Caco-2 (cell line): Measurements from ENCODE around the gene WDFY4. TPM values are rescaled to one million over a fixed set of nuclear protein-coding genes. Genes with fewer than 3 reads are reported as not detected.
A peak's percentile ranks its signal among the peaks of the same experiment; 100 is the strongest.

Experiments
- BruUV-seq: library from RNA; stranded (reverse); fragments of 400-500 nt; replicated peaks from 2 replicates; lab custom pipeline; 2021; lab: Mats Ljungman, UMichigan
- CTCF ChIA-PET: fragments of 300-600 bp; sonication (Branson Sonifier 250); formaldehyde crosslinking; loops from one replicate; lab custom pipeline; 2022; ENCODE audit warnings: antibody characterized with exemption; lab: Charles Lee
- POLR2A ChIA-PET: fragments of 300-600 bp; sonication (Branson Sonifier 250); formaldehyde crosslinking; loops from one replicate; lab custom pipeline; 2022; ENCODE audit warnings: antibody characterized with exemption; lab: Charles Lee
- DNase-seq, 2 experiments: peaks; one replicate each; pipeline versions ENCODE4 v3.0.0 to v3.0.0-alpha.2; 2020 to 2022
- H3K27me3 ChIP-seq: replicated peaks from 2 replicates; pipeline ENCODE4 v1.6.0; 2011; ENCODE audit warnings: low read length; ENCODE audit not compliant: control insufficient read depth, insufficient read depth
- H3K36me3 ChIP-seq: 2 replicates; pipeline ENCODE4 v1.5.1; 2011; ENCODE audit warnings: low read length; ENCODE audit not compliant: control insufficient read depth, insufficient read depth
- H3K4me1 ChIP-seq: fragments of 250-450 bp; sonication (Bioruptor Pico); 2 replicates; pipeline ENCODE4 v1.5.1; 2020; ENCODE audit warnings: mild to moderate bottlenecking
- H3K4me3 ChIP-seq: 2 replicates; pipeline ENCODE4 v1.5.1; 2011; ENCODE audit warnings: low read depth, mild to moderate bottlenecking, control low read depth, low read length
- H3K9me3 ChIP-seq: fragments of 250-450 bp; sonication (Bioruptor Pico); 2 replicates; pipeline ENCODE4 v1.5.1; 2020; ENCODE audit warnings: mild to moderate bottlenecking, moderate library complexity
- H3K27ac Mint-ChIP-seq: one replicate; pipeline ENCODE4 v1.8.0; 2022; ENCODE audit warnings: mixed read lengths; ENCODE audit not compliant: unreplicated experiment
- H3K27me3 Mint-ChIP-seq: one replicate; pipeline ENCODE4 v1.8.0; 2022; ENCODE audit warnings: mixed read lengths; ENCODE audit not compliant: insufficient read depth, unreplicated experiment
- H3K36me3 Mint-ChIP-seq: one replicate; pipeline ENCODE4 v1.8.0; 2022; ENCODE audit warnings: mild to moderate bottlenecking, mixed read lengths; ENCODE audit not compliant: insufficient read depth, unreplicated experiment
- H3K4me1 Mint-ChIP-seq: one replicate; pipeline ENCODE4 v1.8.0; 2022; ENCODE audit warnings: low read depth, mixed read lengths; ENCODE audit not compliant: unreplicated experiment
- H3K4me3 Mint-ChIP-seq: one replicate; pipeline ENCODE4 v1.8.0; 2022; ENCODE audit warnings: mild to moderate bottlenecking, moderate library complexity, mixed read lengths; ENCODE audit not compliant: unreplicated experiment
- H3K9me3 Mint-ChIP-seq: one replicate; pipeline ENCODE4 v1.8.0; 2022; ENCODE audit warnings: mixed read lengths; ENCODE audit not compliant: unreplicated experiment
- intact Hi-C: fragments of 100-400 bp; cut with micrococcal nuclease; formaldehyde crosslinking; loops from one replicate; pipeline ENCODE4 v1.10.0; 2022; ENCODE audit not compliant: unreplicated experiment
- total RNA-seq: library from RNA; stranded (reverse); gene quantifications from 2 replicates; pipeline ENCODE4 v1.2.3, GENCODE V29; 2022
- TF ChIP-seq, protein P1 (sequence below), 2 experiments: fragments of 200-600 bp in 1 of 2; IDR thresholded peaks; 1 replicate in 1 of 2; 2 replicates in 1 of 2; pipeline versions ENCODE4 v1.5.1 to v1.8.0; 2011 to 2022; ENCODE audit warnings: antibody characterized with exemption in 1 of 2, control low read depth in 1 of 2, inconsistent platforms in 1 of 2, low read depth in 1 of 2, low read length in 1 of 2, mild to moderate bottlenecking in 1 of 2, moderate library complexity in 1 of 2; ENCODE audit not compliant: insufficient read depth in 1 of 2, severe bottlenecking in 1 of 2, unreplicated experiment in 1 of 2

The WDFY4 gene
- total RNA-seq, 1 experiment from 2014 or later = not detected

DNA sequence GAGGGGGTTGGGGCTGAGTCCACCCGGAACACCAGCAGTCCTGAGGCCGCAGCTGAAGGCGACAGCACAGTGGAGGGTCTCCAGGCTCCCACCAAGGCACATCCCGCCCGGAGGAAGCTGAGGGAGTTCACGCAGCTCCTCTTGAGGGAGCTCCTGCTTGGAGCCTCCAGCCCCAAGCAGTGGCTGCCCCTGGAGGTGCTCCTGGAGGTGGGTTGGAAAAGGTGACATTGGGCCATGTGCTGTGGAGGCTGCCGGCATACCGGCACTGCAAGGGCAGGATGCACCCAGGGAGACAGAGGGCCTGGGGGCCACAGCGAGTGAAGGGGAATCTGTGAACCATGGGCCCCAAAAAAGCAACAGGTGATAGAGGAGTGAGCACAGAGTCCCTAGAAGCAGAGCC lies 135.6 kb downstream of the WDFY4 start:
- H3K27me3 ChIP-seq = peaks cover 1% of the 10 kb centered on the region; the same call in 1 of the 2 replicates

DNA sequence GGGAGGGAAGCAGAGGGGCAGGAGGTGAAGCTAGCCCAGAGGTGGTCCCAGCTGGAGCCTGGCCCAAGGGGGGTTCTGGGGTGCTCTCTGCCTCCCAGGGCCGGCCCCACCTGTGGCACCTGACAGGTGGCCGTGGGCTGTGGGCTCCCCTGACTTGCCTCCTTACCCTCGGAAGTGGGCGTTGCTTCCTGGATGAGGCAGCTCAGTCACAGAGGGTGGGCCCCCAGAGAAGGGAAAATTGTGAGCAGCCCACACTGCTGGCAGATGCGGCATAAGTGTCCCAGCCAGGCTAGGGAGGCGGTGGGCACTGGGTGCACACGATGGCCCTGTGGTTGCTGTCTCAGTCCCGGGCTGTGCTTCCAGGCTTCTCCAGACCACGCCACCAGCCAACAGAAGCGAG lies 136.0 kb downstream of the WDFY4 start:
- H3K36me3 Mint-ChIP-seq = no peaks in the 10 kb centered on the region
- H3K4me1 Mint-ChIP-seq = no peaks in the 10 kb centered on the region
- intact Hi-C loops = loop anchor here (1.0 kb wide), 2 partner anchors 74 to 162 kb away; no protein-coding TSS in a partner anchor
- no peaks in the 10 kb centered on the region for H3K9me3 Mint-ChIP-seq
- ChIA-PET CTCF (interaction anchor here (0.7 to 1.0 kb wide), 2 partner anchors 22 to 162 kb away, joined by 3 read pairs; no protein-coding TSS in a partner anchor), POLR2A (no interaction called here)
- no peak overlapping the region for H3K4me3 Mint-ChIP-seq
- Histone ChIP-seq H3K9me3 (no peaks in the 10 kb centered on the region), H3K4me3 (no peak overlapping the region), H3K27me3 (peaks cover 1% of the 10 kb centered on the region; the same call in 1 of the 2 replicates), H3K4me1 (no peaks in the 10 kb centered on the region), H3K36me3 (no peaks in the 10 kb centered on the region)
- DNase-seq = no peak
- TF ChIP-seq, protein P1, sequence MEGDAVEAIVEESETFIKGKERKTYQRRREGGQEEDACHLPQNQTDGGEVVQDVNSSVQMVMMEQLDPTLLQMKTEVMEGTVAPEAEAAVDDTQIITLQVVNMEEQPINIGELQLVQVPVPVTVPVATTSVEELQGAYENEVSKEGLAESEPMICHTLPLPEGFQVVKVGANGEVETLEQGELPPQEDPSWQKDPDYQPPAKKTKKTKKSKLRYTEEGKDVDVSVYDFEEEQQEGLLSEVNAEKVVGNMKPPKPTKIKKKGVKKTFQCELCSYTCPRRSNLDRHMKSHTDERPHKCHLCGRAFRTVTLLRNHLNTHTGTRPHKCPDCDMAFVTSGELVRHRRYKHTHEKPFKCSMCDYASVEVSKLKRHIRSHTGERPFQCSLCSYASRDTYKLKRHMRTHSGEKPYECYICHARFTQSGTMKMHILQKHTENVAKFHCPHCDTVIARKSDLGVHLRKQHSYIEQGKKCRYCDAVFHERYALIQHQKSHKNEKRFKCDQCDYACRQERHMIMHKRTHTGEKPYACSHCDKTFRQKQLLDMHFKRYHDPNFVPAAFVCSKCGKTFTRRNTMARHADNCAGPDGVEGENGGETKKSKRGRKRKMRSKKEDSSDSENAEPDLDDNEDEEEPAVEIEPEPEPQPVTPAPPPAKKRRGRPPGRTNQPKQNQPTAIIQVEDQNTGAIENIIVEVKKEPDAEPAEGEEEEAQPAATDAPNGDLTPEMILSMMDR (IDR thresholded peaks at IDR 0.05; ENCODE audit: insufficient read depth in 1 of 2, low read depth in 1 of 2, low read length in 1 of 2, severe bottlenecking in 1 of 2, unreplicated experiment in 1 of 2) = no peak
- H3K27ac Mint-ChIP-seq = no peak overlapping the region
- peaks cover 27% of the 10 kb centered on the region for H3K27me3 Mint-ChIP-seq
- BruUV-seq = no TSS peak

More for the DNA sequence above, 135.6 kb downstream of the WDFY4 start:
- no TSS peak for BruUV-seq
- H3K9me3 Mint-ChIP-seq = no peaks in the 10 kb centered on the region
- H3K27ac Mint-ChIP-seq = no peak overlapping the region
- CTCF ChIA-PET = no interaction called here
- no peaks in the 10 kb centered on the region for H3K4me1 ChIP-seq
- no peaks in the 10 kb centered on the region for H3K36me3 ChIP-seq
- DNase-seq = no peak
- POLR2A ChIA-PET = no interaction called here
- intact Hi-C loops = no loop called here
- H3K4me3 ChIP-seq = no peak overlapping the region
- TF ChIP-seq, protein P1 (IDR thresholded peaks at IDR 0.05; ENCODE audit: insufficient read depth in 1 of 2, low read depth in 1 of 2, low read length in 1 of 2, severe bottlenecking in 1 of 2, unreplicated experiment in 1 of 2) = no peak
- peaks cover 24% of the 10 kb centered on the region for H3K27me3 Mint-ChIP-seq
- no peaks in the 10 kb centered on the region for H3K9me3 ChIP-seq
- H3K4me3 Mint-ChIP-seq = no peak overlapping the region
- no peaks in the 10 kb centered on the region for H3K4me1 Mint-ChIP-seq
- no peaks in the 10 kb centered on the region for H3K36me3 Mint-ChIP-seq

DNA sequence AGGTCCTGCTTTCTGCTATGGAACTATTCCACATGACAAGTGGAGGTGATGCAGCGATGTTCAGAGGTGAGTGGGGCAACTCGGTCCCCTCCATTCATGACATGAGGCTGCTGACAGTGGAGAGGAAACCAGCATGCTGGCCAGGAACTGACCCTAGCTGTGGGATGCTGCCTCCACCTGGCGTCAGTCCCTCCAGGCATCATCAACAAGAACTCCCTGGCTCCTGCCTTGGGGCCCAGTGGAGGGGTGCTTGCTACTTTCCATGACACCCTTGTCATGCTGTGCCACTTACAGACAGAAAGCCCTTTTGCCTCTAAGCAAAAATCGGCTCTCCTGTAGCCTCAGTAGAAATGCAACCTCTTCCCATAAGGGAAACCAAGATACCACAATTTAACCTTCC lies 136.4 kb downstream of the WDFY4 start:
- ChIA-PET POLR2A (no interaction called here), CTCF (interaction anchor here (0.6 to 1.0 kb wide), 3 partner anchors 21 to 629 kb away, joined by 3 read pairs; no protein-coding TSS in a partner anchor)
- TF ChIP-seq, protein P1 (IDR thresholded peaks at IDR 0.05; ENCODE audit: insufficient read depth in 1 of 2, low read depth in 1 of 2, low read length in 1 of 2, severe bottlenecking in 1 of 2, unreplicated experiment in 1 of 2) = peak in 1 of 2 experiments; percentile 29
- DNase-seq = peak in 1 of 2 experiments; percentile 14
- Mint-ChIP-seq H3K9me3 (no peaks in the 10 kb centered on the region), H3K36me3 (no peaks in the 10 kb centered on the region), H3K4me3 (no peak overlapping the region), H3K4me1 (no peaks in the 10 kb centered on the region), H3K27ac (no peak overlapping the region), H3K27me3 (peaks cover 29% of the 10 kb centered on the region)
- no peaks in the 10 kb centered on the region for H3K36me3 ChIP-seq
- H3K27me3 ChIP-seq = peaks cover 1% of the 10 kb centered on the region; the same call in 1 of the 2 replicates
- no peak overlapping the region for H3K4me3 ChIP-seq
- no TSS peak for BruUV-seq
- no peaks in the 10 kb centered on the region for H3K9me3 ChIP-seq
- H3K4me1 ChIP-seq = no peaks in the 10 kb centered on the region
- intact Hi-C loops = loop anchor here (1.0 kb wide), 2 partner anchors 75 to 163 kb away; no protein-coding TSS in a partner anchor
